Osteoblast (primary cell): Measurements from ENCODE around the gene COL4A2. TPM values are rescaled to one million over a fixed set of nuclear protein-coding genes. Genes with fewer than 3 reads are reported as not detected.
A peak's percentile ranks its signal among the peaks of the same experiment; 100 is the strongest.

Experiments used
- DNase-seq: peaks from one replicate; pipeline ENCODE4 v3.0.0; 2011; ENCODE audit warnings: low spot score, mixed read lengths; ENCODE audit not compliant: insufficient read length; ENCODE audit errors: missing footprints
- H2AFZ ChIP-seq: 2 replicates; pipeline ENCODE4 v1.6.0; 2011; ENCODE audit warnings: mild to moderate bottlenecking, low read length
- H3K27ac ChIP-seq: 2 replicates; pipeline ENCODE4 v1.5.1; 2011; ENCODE audit warnings: mild to moderate bottlenecking, low read depth, low read length, moderate library complexity
- H3K27me3 ChIP-seq: 2 replicates; pipeline ENCODE4 v1.6.0; 2012; ENCODE audit warnings: mild to moderate bottlenecking, control low read depth, inconsistent platforms, low read length, moderate library complexity; ENCODE audit not compliant: insufficient read depth
- H3K36me3 ChIP-seq: 2 replicates; pipeline ENCODE4 v1.5.1; 2011; ENCODE audit warnings: mild to moderate bottlenecking, low read length, control low read depth, moderate library complexity; ENCODE audit not compliant: insufficient read depth
- H3K4me1 ChIP-seq: 2 replicates; pipeline ENCODE4 v1.5.1; 2011; ENCODE audit warnings: mild to moderate bottlenecking, low read length, control low read depth, moderate library complexity; ENCODE audit not compliant: insufficient read depth
- H3K4me2 ChIP-seq: 2 replicates; pipeline ENCODE4 v1.6.0; 2011; ENCODE audit warnings: mild to moderate bottlenecking, low read length; ENCODE audit not compliant: insufficient read depth
- H3K4me3 ChIP-seq: fragments of 200-600 bp; sonication (generic); 3 replicates; pipeline ENCODE4 v1.5.1; 2012; ENCODE audit warnings: mild to moderate bottlenecking, low read length, inconsistent platforms; ENCODE audit not compliant: insufficient read depth
- H3K79me2 ChIP-seq: 2 replicates; pipeline ENCODE4 v1.6.0; 2012; ENCODE audit warnings: mild to moderate bottlenecking, low read length, control low read depth, inconsistent platforms; ENCODE audit not compliant: insufficient read depth
- H3K9me3 ChIP-seq: 2 replicates; pipeline ENCODE4 v1.5.1; 2011; ENCODE audit warnings: low read depth, low read length, control low read depth
- H4K20me1 ChIP-seq: 2 replicates; pipeline ENCODE4 v1.6.0; 2012; ENCODE audit warnings: mild to moderate bottlenecking, low read length, control low read depth; ENCODE audit not compliant: insufficient read depth
- total RNA-seq: library from RNA; depleted of rRNA; stranded (reverse); fragments of >200 nt; gene quantifications from 2 replicates; pipeline ENCODE4 v1.2.3, GENCODE V29; 2012
- TF ChIP-seq, protein P1 (sequence below): IDR thresholded peaks from 2 replicates; pipeline ENCODE4 v1.5.1; 2011; ENCODE audit warnings: mild to moderate bottlenecking, low read depth, low read length, moderate library complexity; ENCODE audit errors: extremely low read depth

COL4A2 gene
- total RNA-seq, 1 donor, result 267 TPM

GRCh38 chr13:110333837-110334236 is 26.8 kb downstream of the COL4A2 start:
- DNase-seq, result no peak
- peaks cover 13% of the 10 kb centered on the region for H4K20me1 ChIP-seq
- H3K79me2 ChIP-seq, result peaks cover 64% of the 10 kb centered on the region
- no peak overlapping the region for H3K27ac ChIP-seq
- H3K27me3 ChIP-seq, result no peaks in the 10 kb centered on the region
- H3K4me3 ChIP-seq, result no peak overlapping the region
- TF ChIP-seq, protein P1, sequence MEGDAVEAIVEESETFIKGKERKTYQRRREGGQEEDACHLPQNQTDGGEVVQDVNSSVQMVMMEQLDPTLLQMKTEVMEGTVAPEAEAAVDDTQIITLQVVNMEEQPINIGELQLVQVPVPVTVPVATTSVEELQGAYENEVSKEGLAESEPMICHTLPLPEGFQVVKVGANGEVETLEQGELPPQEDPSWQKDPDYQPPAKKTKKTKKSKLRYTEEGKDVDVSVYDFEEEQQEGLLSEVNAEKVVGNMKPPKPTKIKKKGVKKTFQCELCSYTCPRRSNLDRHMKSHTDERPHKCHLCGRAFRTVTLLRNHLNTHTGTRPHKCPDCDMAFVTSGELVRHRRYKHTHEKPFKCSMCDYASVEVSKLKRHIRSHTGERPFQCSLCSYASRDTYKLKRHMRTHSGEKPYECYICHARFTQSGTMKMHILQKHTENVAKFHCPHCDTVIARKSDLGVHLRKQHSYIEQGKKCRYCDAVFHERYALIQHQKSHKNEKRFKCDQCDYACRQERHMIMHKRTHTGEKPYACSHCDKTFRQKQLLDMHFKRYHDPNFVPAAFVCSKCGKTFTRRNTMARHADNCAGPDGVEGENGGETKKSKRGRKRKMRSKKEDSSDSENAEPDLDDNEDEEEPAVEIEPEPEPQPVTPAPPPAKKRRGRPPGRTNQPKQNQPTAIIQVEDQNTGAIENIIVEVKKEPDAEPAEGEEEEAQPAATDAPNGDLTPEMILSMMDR, result no peak
- H2AFZ ChIP-seq, result no peak overlapping the region
- no peak overlapping the region for H3K4me2 ChIP-seq
- no peaks in the 10 kb centered on the region for H3K9me3 ChIP-seq
- H3K36me3 ChIP-seq, result peaks cover 37% of the 10 kb centered on the region
- peaks cover 58% of the 10 kb centered on the region for H3K4me1 ChIP-seq

DNA sequence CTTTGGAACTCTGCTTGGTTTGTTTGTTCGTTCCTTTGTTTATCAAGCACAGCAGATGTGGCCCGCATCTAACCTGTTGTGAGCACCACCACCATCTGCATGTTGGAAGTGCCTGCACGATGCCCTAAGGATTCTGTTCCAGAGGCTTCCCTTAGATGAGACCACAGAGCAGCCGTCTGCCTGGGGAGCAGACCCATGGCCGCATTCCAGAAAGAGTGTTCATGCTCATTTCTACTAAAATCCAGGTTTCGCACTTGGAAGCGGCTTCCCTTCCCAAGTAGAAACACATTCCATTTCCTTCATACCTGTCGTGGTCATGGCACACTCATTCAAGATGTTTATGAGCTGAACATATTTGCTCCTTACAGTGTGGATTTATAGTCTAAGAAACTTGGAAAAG is 27.2 kb downstream of the COL4A2 start:
- Histone ChIP-seq H3K79me2 (peaks cover 61% of the 10 kb centered on the region), H3K27ac (no peak overlapping the region), H4K20me1 (peaks cover 13% of the 10 kb centered on the region), H3K27me3 (no peaks in the 10 kb centered on the region), H3K4me3 (no peak overlapping the region), H3K36me3 (peaks cover 35% of the 10 kb centered on the region), H3K9me3 (no peaks in the 10 kb centered on the region), H3K4me1 (peaks cover 58% of the 10 kb centered on the region), H2AFZ (no peak overlapping the region), H3K4me2 (no peak overlapping the region)
- TF ChIP-seq, protein P1, result no peak
- peak; percentile 55 for DNase-seq

- Histone ChIP-seq H3K27me3 (no peaks in the 10 kb centered on the region), H3K79me2 (peaks cover 63% of the 10 kb centered on the region), H2AFZ (no peak overlapping the region), H4K20me1 (peaks cover 13% of the 10 kb centered on the region), H3K4me1 (peaks cover 51% of the 10 kb centered on the region), H3K4me3 (no peak overlapping the region), H3K36me3 (peaks cover 33% of the 10 kb centered on the region), H3K4me2 (no peak overlapping the region), H3K27ac (no peak overlapping the region), H3K9me3 (no peaks in the 10 kb centered on the region)
- DNase-seq, result no peak
- TF ChIP-seq, protein P1, result no peak
These were observed 27.9 kb downstream of the COL4A2 start for GRCh38 chr13:110334841-110335490.

DNA sequence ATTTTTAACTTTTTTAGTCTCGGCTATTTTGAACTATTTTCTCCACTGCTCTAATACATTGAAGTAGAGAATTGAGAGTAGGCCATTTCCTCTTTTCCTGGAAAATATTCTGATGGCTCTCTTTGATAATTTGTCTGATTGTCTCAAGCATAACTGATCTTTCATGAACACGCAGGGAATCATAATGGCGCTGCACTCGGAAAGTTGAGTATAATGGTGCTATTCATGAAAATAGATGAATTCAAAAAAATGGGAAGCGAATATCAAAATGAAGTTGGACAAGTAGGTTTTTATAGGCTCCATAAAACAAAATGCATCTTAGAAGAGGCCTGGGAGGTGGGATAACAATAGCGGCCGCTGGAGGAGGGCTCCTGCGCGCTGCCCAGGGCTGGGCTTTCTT is 29.0 kb downstream of the COL4A2 start:
- Histone ChIP-seq H3K4me3 (no peak overlapping the region), H2AFZ (no peak overlapping the region), H3K4me2 (no peak overlapping the region), H3K9me3 (no peaks in the 10 kb centered on the region), H4K20me1 (peaks cover 13% of the 10 kb centered on the region), H3K27me3 (no peaks in the 10 kb centered on the region), H3K4me1 (peaks cover 46% of the 10 kb centered on the region), H3K36me3 (peaks cover 37% of the 10 kb centered on the region), H3K79me2 (peaks cover 71% of the 10 kb centered on the region), H3K27ac (peak overlapping the region; percentile 31)
- TF ChIP-seq, protein P1, result no peak
- DNase-seq, result no peak
